Measurements from ENCODE around the gene CLPX.
"Not testable (repeated sequence)": the region's sequence is repeated elsewhere in the genome, so short reads cannot be mapped to it uniquely, and the experiment has no call there.

CLPX gene

DNA sequence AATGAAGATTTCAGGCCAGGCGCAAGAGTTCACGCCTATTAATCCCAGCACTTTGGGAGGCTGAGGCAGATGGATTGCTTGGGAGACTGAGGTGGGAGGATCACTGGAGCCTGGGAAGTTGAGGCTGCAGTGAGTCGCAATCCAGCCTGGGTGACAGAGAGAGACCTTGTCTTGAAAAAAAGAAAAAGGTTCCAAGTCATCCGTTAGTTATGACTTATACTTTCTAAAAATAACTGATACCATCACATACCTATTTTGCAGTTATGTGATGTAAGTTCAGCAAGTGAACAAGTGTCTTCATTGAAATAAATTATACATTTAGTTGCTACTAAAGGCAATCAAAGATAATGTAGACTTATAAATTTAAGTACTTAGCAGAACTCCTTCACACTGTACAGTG lies 22.1 kb downstream of the CLPX start:
- Histone ChIP-seq H3K27me3 (no peaks in the 10 kb centered on the region), H3K9ac (no peak overlapping the region), H3K4me1 (no peaks in the 10 kb centered on the region), H4K20me1 (peaks cover 24 to 97% (median 59%) of the 10 kb centered on the region in 11 experiments; a peak in 20 of 22 replicates), H3K4me2 (no peak overlapping the region), H3K27ac (no peak overlapping the region), H3K4me3 (no peak overlapping the region), H3K9me3 (replicated peaks in 1 of 11) (no peaks in the 10 kb centered on the region), H3K36me3 (peaks cover 81 to 96% (median 92%) of the 10 kb centered on the region in 11 experiments)
- no peak for TF ChIP-seq Cebpa-rat (IDR thresholded peaks at IDR 0.05)

DNA sequence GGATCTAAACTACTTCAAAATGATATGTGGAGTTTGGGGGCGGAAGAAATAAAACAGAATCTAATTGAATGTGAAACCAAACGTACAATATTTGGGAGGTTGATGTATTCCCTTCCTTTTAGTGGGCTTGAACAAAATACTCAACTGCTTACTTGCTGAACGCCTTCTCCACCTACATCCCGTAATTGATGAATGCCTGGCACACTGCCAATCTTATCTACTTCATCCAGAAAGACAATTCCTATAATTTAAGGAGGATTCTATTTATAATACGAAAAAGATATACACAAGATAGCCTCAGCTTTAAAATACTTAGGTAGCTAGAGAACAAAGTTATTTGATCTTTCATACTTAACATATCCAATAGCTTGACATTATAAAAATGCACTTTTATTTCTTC lies 28.4 kb downstream of the CLPX start:
- Histone ChIP-seq H3K27ac (no peak overlapping the region), H3K27me3 (no peaks in the 10 kb centered on the region), H3K4me1 (no peaks in the 10 kb centered on the region), H3K36me3 (peaks cover 92 to 98% (median 96%) of the 10 kb centered on the region in 11 experiments), H3K4me2 (no peak overlapping the region), H3K9me3 (replicated peaks in 1 of 11) (no peaks in the 10 kb centered on the region), H3K9ac (no peak overlapping the region), H3K4me3 (no peak overlapping the region), H4K20me1 (peaks cover 0 to 84% (median 31%) of the 10 kb centered on the region in 11 experiments; a peak in 17 of 22 replicates)
- no peak for TF ChIP-seq Cebpa-rat (IDR thresholded peaks at IDR 0.05)

DNA sequence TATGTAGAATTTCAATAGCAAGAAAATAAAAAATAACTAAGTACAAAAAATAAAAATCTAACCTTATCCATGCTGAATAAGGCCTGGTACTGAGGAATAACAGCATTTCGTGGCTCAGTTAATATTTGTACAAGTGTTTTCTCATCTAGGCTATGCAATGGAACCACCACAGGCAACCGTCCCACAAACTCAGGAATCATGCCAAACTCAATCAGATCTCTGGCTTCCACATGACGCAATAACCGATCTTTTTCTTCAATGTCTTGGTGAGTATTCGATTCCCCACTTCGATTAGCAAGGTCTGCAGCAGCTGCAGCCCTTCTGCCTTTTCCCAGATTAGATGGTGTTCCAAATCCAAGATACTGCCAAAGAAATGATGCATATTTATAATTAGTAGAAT lies 30.4 kb downstream of the CLPX start:
- peaks cover 97 to 100% (median 100%) of the 10 kb centered on the region in 11 experiments for H3K36me3 ChIP-seq
- TF ChIP-seq Cebpa-rat (IDR thresholded peaks at IDR 0.05) = peak in 3 of 11 experiments; percentile 20 to 71 (median 29); a peak in 2 of 22 replicates

GRCh38 chr15:65147902-65148301 lies 37.2 kb downstream of the CLPX start:
- Histone ChIP-seq H3K9me3 (replicated peaks in 1 of 11) (no peaks in the 10 kb centered on the region), H3K36me3 (peaks cover 66 to 86% (median 76%) of the 10 kb centered on the region in 11 experiments), H3K4me2 (no peak overlapping the region), H3K4me1 (no peaks in the 10 kb centered on the region), H3K9ac (no peak overlapping the region), H4K20me1 (peaks cover 0 to 16% (median 0%) of the 10 kb centered on the region in 11 experiments; a peak in 3 of 22 replicates), H3K4me3 (no peak overlapping the region), H3K27ac (no peak overlapping the region), H3K27me3 (no peaks in the 10 kb centered on the region)
- no peak for TF ChIP-seq Cebpa-rat (IDR thresholded peaks at IDR 0.05)

More for the DNA sequence above, 30.4 kb downstream of the CLPX start:
- Histone ChIP-seq H3K4me3 (no peak overlapping the region), H4K20me1 (peaks cover 0 to 76% (median 14%) of the 10 kb centered on the region in 11 experiments; a peak in 12 of 22 replicates), H3K9me3 (replicated peaks in 1 of 11) (no peaks in the 10 kb centered on the region), H3K9ac (no peak overlapping the region), H3K4me2 (no peak overlapping the region), H3K27ac (no peak overlapping the region), H3K27me3 (no peaks in the 10 kb centered on the region), H3K4me1 (no peaks in the 10 kb centered on the region)

- no peak for TF ChIP-seq Cebpa-rat (IDR thresholded peaks at IDR 0.05)
- no peak overlapping the region for H3K4me2 ChIP-seq
Observed at GRCh38 chr15:65146438-65146837, 38.7 kb downstream of the CLPX start.

GRCh38 chr15:65138631-65139030 lies 46.5 kb downstream of the CLPX start:
- not testable (repeated sequence) for H3K9ac ChIP-seq, H3K27me3 ChIP-seq, H3K4me1 ChIP-seq, H3K4me3 ChIP-seq, H4K20me1 ChIP-seq, H3K27ac ChIP-seq, H3K4me2 ChIP-seq
- peaks cover 27 to 41% (median 34%) of the 10 kb centered on the region in 11 experiments for H3K9me3 ChIP-seq (replicated peaks in 1 of 11)
- peaks cover 0 to 14% (median 8%) of the 10 kb centered on the region in 11 experiments; a peak in 5 of 22 replicates for H3K36me3 ChIP-seq

More at GRCh38 chr15:65146438-65146837, 38.7 kb downstream of the CLPX start:
- Histone ChIP-seq H3K9ac (no peak overlapping the region), H4K20me1 (peaks cover 0 to 15% (median 0%) of the 10 kb centered on the region in 11 experiments; a peak in 3 of 22 replicates), H3K27me3 (no peaks in the 10 kb centered on the region), H3K27ac (no peak overlapping the region), H3K4me3 (no peak overlapping the region), H3K36me3 (peaks cover 53 to 72% (median 62%) of the 10 kb centered on the region in 11 experiments), H3K4me1 (no peaks in the 10 kb centered on the region), H3K9me3 (replicated peaks in 1 of 11) (no peaks in the 10 kb centered on the region)

DNA sequence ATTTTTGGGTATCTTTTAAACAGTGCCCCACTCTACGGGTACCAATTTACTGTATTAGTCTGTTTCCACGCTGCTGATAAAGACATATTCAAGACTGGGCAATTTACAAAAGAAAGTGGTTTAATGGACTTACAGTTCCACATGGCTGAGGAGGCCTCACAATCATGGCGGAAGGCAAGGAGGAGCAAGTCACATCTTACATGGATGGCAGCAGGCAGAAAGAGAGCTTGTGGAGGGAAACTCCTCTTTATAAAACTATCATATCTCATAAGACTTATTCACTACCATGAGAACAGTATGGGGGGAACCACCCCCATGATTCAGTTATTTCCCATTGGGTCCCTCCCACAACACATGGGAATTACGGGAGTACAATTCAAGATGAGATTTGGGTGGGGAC lies 47.2 kb downstream of the CLPX start:
- Histone ChIP-seq H3K36me3 (peaks cover 0 to 14% (median 8%) of the 10 kb centered on the region in 11 experiments; a peak in 5 of 22 replicates), H3K9me3 (replicated peaks in 1 of 11) (peaks cover 27 to 41% (median 34%) of the 10 kb centered on the region in 11 experiments)
- H4K20me1 ChIP-seq, H3K4me2 ChIP-seq, H3K27ac ChIP-seq, H3K9ac ChIP-seq, H3K27me3 ChIP-seq, H3K4me1 ChIP-seq, H3K4me3 ChIP-seq: not testable (repeated sequence)

- Histone ChIP-seq H4K20me1 (peaks cover 0 to 13% (median 9%) of the 10 kb centered on the region in 11 experiments; a peak in 7 of 22 replicates), H3K4me1 (peaks cover 9 to 15% (median 11%) of the 10 kb centered on the region in 10 experiments), H3K9me3 (replicated peaks in 1 of 11) (peaks cover 27 to 41% (median 34%) of the 10 kb centered on the region in 11 experiments), H3K36me3 (peaks cover 0 to 14% (median 8%) of the 10 kb centered on the region in 11 experiments; a peak in 5 of 22 replicates)
- H3K4me3 ChIP-seq, H3K4me2 ChIP-seq, H3K9ac ChIP-seq, H3K27ac ChIP-seq, H3K27me3 ChIP-seq: not testable (repeated sequence)
Observed at GRCh38 chr15:65137089-65137488, 48.1 kb downstream of the CLPX start.

DNA sequence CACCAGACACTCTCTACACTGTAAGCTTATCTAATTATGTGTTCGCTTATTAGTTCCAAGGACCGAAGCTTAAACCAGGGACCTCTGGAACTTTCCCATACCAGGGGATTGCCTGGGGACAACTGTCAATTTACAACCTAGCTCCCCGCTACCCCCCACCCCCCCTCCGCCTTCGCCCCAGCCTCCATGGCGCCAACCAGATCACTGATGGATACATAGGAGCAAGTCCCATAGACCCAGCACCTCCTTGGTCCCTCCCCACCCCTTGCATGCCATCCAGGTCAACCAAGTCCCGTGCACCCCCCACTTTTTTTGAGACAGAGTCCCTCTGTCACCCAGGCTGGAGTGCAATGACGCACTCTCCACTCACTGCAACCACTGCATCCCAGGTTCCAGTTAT lies 50.6 kb downstream of the CLPX start:
- Histone ChIP-seq H3K27me3 (no peaks in the 10 kb centered on the region), H3K36me3 (peaks cover 15 to 33% (median 24%) of the 10 kb centered on the region in 11 experiments), H3K9me3 (replicated peaks in 1 of 11) (peaks cover 27 to 41% (median 34%) of the 10 kb centered on the region in 11 experiments), H3K4me2 (peak overlapping the region; percentile 75 to 99 (median 94); a peak in 21 of 22 replicates), H4K20me1 (peaks cover 16 to 38% (median 31%) of the 10 kb centered on the region in 11 experiments; a peak in 20 of 22 replicates), H3K4me1 (peaks cover 18 to 33% (median 29%) of the 10 kb centered on the region in 10 experiments), H3K27ac (no peak overlapping the region), H3K9ac (no peak overlapping the region; a peak in 1 of 22 replicates), H3K4me3 (peak overlapping the region in 7 of 10 experiments; percentile 76 to 97 (median 95); a peak in 6 of 20 replicates)
- TF ChIP-seq Cebpa-rat (IDR thresholded peaks at IDR 0.05) = no peak
